NCI-H526 treated with DMSO at 0.1 percent for 48 hours (cell line): ENCODE data around the gene CST7.

Experiments
- DNase-seq: peaks from one replicate; lab custom pipeline; 2025; lab: John Stamatoyannopoulos, UW

The CST7 gene

DNA sequence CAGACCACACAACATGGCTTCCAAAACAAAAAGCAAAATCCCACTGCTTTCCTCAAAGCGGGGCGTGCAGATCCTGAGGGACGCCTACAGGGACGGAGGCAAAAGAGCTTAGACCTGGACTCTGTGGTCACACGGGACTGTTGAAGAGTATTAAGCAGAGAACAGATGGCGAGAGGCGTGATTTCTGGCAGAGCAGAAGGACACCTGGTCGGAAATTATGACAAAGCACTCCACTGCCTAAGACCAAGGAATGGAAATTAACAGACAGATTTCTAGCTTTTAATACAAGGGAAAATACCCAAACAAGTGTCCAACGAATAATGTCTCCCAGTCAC lies 15.4 kb downstream of the CST7 start:
- DNase-seq: no peak

- no peak for DNase-seq
Measured at GRCh38 chr20:24965065-24965919, 16.2 kb downstream of the CST7 start.

- no peak for DNase-seq
Measured at GRCh38 chr20:24966317-24967012, 17.4 kb downstream of the CST7 start.

- no peak for DNase-seq
Measured at GRCh38 chr20:24968278-24968800, 19.3 kb downstream of the CST7 start.

DNA sequence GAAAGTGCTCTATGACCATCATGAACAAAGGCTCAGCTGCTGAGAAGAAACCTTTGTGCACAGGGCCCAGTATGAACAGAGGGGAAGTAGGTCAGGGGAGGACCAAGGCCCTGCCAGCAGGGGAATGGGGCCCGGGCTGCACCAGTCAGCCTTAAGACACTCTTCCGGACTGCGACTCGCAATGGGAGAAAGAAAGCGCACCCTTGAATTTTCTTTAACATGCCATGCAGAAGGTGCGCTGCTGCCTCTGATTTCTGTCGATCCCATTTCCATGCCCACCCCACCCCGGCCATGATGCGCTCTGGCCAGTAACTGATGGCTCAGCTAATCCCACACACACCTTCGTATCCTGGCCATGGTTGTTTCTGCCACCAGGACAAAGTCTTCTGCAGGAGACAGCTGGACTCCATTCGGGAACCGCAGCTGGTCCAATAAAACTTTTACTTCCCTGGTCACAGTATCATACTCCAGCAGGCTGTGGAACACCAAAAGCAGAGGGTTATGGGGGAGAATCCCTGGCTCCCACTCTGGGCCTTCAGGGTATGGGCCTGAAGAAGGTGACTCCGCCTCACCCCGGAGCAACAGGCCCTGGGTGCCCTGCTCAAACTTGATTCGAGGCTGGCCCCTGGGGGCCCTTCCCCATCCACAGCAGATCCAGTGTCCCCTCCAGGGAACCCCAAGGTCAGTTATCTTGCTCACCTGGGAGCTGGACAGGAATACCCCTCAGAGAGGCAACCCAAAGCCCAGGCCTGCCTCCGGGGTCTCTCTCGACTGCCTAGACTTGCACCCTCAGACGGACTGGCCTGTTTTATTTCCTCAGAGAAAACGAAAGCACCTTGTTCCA lies 20.3 kb downstream of the CST7 start:
- DNase-seq: no peak

DNA sequence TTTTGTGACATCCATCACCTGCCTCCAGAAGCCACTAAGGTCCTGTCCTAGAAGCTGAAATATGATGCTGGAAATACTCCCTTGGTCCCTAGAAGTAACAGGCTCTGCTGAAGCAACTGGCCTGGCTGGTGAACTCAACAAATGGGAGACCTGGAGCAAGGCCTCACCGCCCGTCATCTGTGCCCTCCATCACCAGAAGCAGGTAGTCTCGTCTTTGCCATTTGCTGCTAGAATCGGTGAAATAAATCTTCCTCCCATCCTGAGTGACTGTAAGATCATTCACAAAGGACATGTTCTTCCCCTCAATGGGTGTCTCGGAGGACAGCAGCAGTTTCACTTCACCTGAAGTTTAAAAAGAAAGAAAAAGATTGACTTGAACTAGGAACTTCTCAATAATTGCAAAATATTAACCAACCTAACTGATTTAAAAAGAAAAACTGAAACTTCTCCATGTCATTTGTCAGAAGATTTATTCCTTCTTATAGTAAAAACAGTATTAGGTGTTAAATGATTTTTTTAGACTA lies 21.0 kb downstream of the CST7 start:
- no peak for DNase-seq

- no peak for DNase-seq
Measured at GRCh38 chr20:24970754-24971153, 21.7 kb downstream of the CST7 start.

DNA sequence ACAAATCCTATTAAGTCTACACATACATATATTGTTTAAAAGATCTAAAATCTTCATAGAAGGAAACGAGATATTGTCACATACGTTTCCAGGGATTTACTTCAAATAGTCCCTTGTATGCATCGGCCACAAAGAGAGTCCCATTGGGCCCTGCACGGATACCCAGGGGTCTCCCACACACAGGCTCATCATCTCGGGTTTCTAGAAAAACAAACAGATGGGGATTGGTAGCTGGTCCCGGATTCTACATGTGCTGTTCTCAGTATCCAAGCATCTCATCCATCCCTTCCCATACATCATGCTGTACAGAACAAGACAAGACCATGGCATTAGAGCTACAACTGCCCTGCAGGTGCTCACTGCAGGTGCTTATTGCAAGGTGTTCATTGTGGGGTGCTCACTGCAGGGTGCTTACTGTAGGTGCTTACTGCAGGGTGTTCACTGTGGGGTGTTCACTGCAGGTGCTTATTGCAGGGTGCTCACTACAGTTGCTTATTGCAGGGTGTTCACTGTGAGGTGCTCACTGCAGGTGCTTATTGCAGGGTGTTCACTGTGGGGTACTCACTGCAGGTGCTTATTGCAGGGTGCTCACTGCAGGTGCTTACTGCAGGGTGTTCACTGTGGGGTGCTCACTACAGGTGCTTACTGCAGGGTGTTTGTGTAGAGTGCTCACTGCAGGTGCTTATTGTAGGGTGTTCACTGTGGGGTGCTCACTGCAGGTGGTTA lies 22.5 kb downstream of the CST7 start:
- DNase-seq: no peak

DNA sequence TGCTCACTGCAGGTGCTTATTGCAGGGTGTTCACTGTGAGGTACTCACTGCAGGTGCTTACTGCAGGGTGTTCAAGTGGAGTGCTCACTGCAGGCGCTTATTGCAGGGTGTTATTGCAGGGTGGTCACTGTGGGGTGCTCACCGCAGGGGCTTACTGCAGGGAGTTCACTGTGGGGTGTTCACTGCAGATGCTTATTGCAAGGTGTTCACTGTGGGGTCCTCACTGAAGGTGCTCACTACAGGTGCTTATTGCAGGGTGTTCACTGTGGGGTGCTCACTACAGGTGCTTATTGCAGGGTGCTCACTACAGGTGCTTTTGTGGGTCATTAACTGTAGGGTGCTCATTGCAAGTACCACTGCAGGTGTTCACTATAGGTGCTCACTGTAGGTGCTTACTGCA lies 23.3 kb downstream of the CST7 start:
- no peak for DNase-seq

GRCh38 chr20:24977336-24977735 lies 28.3 kb downstream of the CST7 start:
- no peak for DNase-seq

DNA sequence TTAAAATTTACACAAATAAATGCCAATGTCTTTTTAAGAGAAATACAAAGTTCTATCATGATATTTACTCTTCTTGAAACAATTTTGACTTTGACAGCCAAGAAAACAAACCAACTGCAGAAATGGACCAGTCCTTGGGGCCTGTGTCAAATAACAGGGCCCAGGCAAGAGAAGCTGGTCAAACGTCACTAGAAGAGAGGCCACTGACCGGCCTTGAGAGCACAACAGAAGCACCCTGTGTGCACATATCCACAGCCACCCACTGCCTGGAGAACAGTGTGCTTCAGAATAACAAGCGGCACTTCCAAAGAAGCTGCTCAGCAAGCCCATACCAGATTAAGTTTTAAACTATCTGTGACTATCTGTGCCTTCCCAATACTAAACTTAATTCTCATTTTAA lies 28.7 kb downstream of the CST7 start:
- no peak for DNase-seq

DNA sequence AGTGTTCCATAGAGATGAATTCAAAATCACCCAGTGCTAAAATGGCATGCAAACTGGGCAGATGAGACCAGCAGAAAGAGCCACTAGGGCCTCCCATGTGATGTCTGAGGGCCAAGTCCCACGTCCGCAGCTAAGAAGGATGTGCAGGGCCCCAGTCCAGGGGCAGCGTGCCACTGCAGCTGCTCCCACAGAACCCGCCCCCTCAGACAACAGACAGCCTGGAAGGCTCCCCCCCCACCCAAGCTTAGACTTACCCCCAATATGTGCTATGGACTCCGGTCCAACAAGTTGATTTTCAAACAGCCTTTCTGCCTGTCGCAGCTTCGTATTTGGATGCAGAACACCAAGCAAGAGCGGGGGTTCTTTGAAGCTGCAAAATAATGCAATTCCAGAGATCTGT lies 29.4 kb downstream of the CST7 start:
- DNase-seq: no peak

- DNase-seq: no peak
Measured at GRCh38 chr20:24979036-24979960, 30.2 kb downstream of the CST7 start.

DNA sequence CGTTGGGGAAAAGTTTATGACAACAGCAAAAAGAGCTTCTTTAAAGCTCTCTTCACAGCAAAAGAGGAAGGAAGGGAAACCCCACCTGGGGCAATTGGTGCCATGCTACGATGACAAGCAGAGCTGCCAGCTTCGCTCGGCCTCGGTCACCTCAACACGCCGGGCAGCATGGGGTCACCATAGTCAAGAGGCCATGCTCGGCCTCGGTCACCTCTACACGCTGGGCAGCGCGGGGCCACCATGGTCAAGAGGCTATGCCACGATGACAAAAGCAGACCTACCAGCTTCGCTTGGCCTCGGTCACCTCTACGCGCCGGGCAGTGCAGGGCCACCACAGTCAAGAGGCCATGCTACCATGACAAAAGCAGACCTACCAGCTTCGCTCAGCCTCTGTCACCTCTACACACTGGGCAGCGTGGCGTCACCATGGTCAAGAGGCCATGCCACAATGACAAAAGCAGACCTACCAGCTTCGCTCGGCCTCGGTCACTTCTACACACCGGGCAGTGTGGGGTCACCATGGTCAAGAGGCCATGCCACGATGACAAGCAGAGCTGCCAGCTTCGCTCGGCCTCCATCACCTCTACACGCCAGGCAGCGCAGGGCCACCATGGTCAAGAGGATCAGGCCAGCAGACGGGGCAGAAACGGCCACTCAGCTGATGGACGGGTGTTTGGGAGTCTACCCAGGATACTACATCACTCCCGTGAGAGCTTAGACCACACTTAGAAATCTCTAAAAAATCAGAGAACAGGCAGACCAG lies 31.4 kb downstream of the CST7 start:
- DNase-seq: no peak

- no peak for DNase-seq
Measured at GRCh38 chr20:24981282-24981681, 32.2 kb downstream of the CST7 start.

- DNase-seq: no peak
Measured at GRCh38 chr20:24981790-24982189, 32.7 kb downstream of the CST7 start.

DNA sequence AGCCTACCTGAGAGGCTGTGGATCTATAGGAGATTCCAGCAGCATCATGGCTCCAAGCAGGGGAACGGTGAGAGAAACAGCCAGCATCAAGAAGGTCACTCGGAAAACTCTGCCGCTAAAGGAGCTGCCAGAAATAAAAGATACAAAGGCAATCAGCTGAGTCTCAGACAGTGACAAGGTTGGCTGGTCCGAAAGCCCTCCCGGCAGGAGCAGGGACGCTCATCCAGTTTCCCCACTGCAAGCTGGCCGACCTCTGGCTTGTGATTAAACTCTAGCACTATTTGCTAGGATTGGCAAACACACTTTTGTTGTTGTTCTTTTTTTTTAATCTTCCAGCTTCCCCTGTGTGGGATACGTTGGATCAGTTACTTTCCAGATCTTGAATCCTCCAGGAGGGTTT lies 34.8 kb downstream of the CST7 start:
- no peak for DNase-seq

- no peak for DNase-seq
Measured at GRCh38 chr20:24984961-24985640, 36.0 kb downstream of the CST7 start.

GRCh38 chr20:24985802-24986201 lies 36.7 kb downstream of the CST7 start:
- DNase-seq: no peak
